ENCODE measurements around the gene LINGO1. TPM values are rescaled to one million over a fixed set of nuclear protein-coding genes. Genes with fewer than 3 reads are reported as not detected.

Gene LINGO1
- total RNA-seq, 1 donor from 2014 or later = not detected

DNA sequence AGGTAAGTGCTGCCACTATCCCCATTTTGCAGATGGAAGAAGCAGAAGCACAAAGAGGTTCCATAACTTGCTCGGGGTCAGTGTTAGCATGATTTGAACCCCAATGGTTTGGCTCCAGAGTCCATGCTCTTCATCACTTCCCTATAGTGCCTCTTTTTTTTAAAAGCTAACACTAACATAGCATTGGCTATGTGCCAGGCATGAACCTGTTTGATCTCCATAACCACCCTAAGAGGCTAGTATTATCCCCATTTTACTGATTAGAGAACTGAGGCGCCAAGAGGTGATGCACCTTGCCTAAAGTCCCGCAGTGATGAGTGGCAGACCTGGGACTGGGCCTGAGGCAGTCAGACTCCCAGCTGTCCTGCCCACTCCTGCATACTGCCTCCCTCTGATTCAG is 7.3 kb downstream of the LINGO1 start:
- intact Hi-C loops (cut with micrococcal nuclease) = no loop called here
- H3K36me3 Mint-ChIP-seq (ENCODE audit: low read depth) = no peaks in the 10 kb centered on the region
- H3K4me1 Mint-ChIP-seq (ENCODE audit: low read depth) = no peaks in the 10 kb centered on the region
- no peaks in the 10 kb centered on the region for H3K9me3 Mint-ChIP-seq
- H3K27ac Mint-ChIP-seq = no peak overlapping the region
- DNase-seq (ENCODE audit: low spot score) = no peak
- H3K4me3 Mint-ChIP-seq = no peak overlapping the region
- peaks cover 24% of the 10 kb centered on the region for H3K27me3 Mint-ChIP-seq (ENCODE audit: insufficient read depth)

DNA sequence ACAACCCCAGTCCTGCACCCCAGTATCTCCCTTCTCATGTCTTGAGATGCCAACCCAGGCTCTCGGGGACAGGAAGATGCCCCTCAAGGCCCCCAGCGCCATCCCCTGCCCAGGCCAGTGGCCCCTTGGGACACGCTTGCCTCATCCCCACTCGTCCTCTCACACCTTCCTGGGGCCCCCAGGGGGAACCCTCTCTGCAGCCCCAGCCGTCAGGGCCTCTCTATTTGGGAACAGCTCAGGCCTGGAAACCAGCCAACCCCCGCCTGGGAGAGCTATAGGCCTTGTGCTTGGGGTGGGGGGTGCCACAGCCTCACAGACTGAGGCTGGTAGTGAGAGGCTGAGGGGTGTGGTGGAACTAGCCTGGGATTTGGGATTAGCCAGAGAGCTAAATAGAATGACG is 7.8 kb downstream of the LINGO1 start:
- H3K27ac Mint-ChIP-seq = no peak overlapping the region
- intact Hi-C loops (cut with micrococcal nuclease) = no loop called here
- H3K27me3 Mint-ChIP-seq (ENCODE audit: insufficient read depth) = peaks cover 19% of the 10 kb centered on the region
- no peaks in the 10 kb centered on the region for H3K4me1 Mint-ChIP-seq (ENCODE audit: low read depth)
- H3K4me3 Mint-ChIP-seq = no peak overlapping the region
- no peaks in the 10 kb centered on the region for H3K36me3 Mint-ChIP-seq (ENCODE audit: low read depth)
- H3K9me3 Mint-ChIP-seq = no peaks in the 10 kb centered on the region
- DNase-seq (ENCODE audit: low spot score) = no peak

DNA sequence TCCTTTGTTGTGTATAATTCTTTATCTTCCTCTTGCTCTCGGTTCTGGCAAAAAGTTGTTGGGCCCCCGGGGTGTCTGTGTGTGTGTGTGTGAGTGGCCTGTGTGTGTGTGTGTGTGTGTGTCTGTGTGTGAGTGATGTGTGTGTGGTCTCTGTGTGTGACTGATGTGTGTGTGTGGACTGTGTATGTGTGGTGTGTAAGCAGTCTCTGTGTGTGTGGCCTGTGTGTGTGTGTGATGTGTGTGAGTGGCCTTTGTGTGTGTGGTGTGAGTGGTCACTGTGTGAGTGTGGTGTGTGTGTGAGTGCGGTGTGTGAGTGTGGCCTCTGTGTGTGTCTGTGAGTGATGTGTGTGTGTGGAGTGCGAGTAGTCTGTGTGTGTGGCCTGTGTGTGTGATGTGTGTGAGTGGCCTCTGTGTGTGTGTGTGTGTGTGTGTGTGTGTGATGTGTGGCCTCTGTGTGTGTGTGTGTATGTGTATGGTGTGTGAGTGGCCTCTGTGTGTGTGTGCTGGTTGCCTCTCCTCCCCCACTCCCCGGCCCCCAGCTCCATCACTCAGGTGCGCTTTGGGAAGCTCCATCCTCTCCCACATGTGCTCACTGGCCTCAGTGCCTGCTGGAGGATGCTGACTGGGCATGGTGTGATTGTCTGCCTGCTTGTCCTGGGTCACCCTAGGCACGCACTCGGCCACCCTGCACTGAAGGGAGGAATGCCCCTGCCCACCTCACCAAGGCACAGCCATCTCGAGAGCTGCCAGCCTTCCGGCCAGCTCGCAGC is 8.8 kb downstream of the LINGO1 start:
- no peak overlapping the region for H3K4me3 Mint-ChIP-seq
- no peaks in the 10 kb centered on the region for H3K4me1 Mint-ChIP-seq (ENCODE audit: low read depth)
- intact Hi-C loops (cut with micrococcal nuclease) = no loop called here
- no peaks in the 10 kb centered on the region for H3K9me3 Mint-ChIP-seq
- DNase-seq (ENCODE audit: low spot score) = no peak
- no peaks in the 10 kb centered on the region for H3K36me3 Mint-ChIP-seq (ENCODE audit: low read depth)
- peaks cover 10% of the 10 kb centered on the region for H3K27me3 Mint-ChIP-seq (ENCODE audit: insufficient read depth)
- H3K27ac Mint-ChIP-seq = no peak overlapping the region

DNA sequence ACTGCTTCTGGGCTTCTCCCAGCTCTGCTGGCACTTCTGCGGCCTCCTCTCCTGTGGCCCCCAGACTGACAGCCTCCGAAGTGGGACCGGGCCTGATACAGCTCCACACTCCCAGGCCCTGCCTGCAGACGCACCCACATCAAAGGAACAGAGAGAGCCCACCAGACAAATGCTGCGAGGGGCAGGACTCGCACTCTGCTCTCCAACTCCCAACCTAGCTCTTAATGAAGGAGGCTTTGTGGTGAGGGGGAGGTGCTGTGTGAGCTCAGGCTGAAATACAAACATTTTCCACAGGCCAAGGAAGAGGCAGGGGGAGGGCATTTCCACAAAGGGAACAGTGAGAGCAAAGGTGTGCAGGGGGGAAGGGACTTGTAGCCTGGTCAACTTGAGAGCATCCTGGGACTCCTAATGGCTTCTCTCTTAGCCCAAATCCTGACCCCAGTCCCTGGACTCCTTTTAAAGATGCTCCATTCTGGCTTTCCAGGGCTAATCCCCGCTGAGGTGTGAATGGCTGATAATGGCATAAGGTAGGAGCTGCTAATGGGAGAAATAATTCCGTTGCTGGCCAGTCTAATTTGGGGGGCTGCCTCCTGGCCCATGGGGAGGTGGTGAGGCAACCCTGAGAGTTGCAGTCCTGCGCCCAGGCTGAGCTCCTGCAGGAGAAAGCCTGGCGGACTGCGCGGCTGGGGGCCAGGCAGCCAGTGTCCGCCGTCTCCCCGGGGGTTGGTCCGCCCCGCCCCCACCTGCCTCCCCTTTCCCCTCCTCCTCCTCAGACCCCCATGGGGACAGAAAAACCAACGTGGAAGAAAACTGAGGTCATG is 9.6 kb downstream of the LINGO1 start:
- Mint-ChIP-seq H3K9me3 (no peaks in the 10 kb centered on the region), H3K27ac (no peak overlapping the region), H3K36me3 (ENCODE audit: low read depth) (no peaks in the 10 kb centered on the region), H3K27me3 (ENCODE audit: insufficient read depth) (peaks cover 3% of the 10 kb centered on the region), H3K4me1 (ENCODE audit: low read depth) (no peaks in the 10 kb centered on the region), H3K4me3 (no peak overlapping the region)
- intact Hi-C loops (cut with micrococcal nuclease) = no loop called here
- no peak for DNase-seq (ENCODE audit: low spot score)

DNA sequence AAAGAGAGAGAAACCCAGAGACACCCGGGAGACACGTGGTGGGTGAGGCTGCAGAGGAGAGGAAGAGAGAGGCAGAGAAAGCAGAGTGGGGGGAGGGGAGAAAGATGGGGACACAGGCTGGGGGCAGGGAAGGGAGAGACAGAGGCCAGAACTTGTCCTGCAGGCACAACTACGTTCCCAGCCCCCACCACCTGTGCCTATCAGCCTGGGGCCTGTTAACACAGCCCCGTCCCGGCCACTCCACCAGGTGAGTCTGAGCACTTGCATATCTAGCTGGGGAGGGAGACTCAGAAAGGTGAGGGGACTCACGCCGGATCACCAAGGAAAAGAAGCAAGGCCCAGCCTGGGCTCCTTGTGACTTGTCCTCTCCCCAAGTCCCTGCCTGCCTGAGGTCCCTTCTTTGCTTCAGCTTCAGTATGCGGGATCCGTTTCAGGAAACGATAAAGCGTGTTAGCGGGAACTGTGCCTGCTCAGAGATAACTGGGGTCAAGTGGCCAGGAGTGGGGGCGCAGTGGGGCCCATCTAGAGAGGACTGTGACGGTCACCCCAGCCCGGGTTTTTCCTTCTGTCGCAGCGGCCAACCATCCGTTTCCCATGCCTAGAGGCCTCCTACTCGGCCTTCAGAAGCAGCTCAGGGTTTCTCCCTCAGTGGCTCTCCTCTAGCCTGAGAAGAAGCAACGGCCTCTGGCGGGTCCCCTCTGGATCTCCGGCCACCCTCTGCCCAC is 10.3 kb downstream of the LINGO1 start:
- Mint-ChIP-seq H3K27ac (no peak overlapping the region), H3K27me3 (ENCODE audit: insufficient read depth) (no peaks in the 10 kb centered on the region), H3K4me3 (no peak overlapping the region), H3K9me3 (no peaks in the 10 kb centered on the region), H3K4me1 (ENCODE audit: low read depth) (no peaks in the 10 kb centered on the region), H3K36me3 (ENCODE audit: low read depth) (no peaks in the 10 kb centered on the region)
- no peak for DNase-seq (ENCODE audit: low spot score)
- intact Hi-C loops (cut with micrococcal nuclease) = no loop called here

DNA sequence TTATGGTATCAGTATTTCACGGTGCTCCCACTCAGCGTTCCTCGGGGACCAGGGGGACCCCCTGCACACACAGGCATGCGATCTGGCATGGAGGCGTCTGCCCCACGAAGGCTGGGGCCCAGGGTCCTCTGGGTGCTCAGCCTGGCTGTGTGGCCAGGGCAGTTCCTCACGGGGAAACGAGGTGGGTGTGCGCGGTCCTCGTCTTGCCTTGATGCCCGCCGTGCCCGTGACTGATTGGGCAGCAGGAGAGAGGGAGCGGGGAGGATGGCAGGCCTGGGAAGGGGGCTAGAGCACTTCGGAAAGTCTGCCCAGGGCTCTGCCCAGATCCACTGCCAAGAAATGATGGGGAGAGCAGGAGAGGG is 10.9 kb downstream of the LINGO1 start:
- intact Hi-C loops (cut with micrococcal nuclease) = no loop called here
- H3K9me3 Mint-ChIP-seq = no peaks in the 10 kb centered on the region
- H3K27me3 Mint-ChIP-seq (ENCODE audit: insufficient read depth) = no peaks in the 10 kb centered on the region
- no peak overlapping the region for H3K4me3 Mint-ChIP-seq
- no peaks in the 10 kb centered on the region for H3K4me1 Mint-ChIP-seq (ENCODE audit: low read depth)
- H3K27ac Mint-ChIP-seq = no peak overlapping the region
- H3K36me3 Mint-ChIP-seq (ENCODE audit: low read depth) = no peaks in the 10 kb centered on the region
- no peak for DNase-seq (ENCODE audit: low spot score)

DNA sequence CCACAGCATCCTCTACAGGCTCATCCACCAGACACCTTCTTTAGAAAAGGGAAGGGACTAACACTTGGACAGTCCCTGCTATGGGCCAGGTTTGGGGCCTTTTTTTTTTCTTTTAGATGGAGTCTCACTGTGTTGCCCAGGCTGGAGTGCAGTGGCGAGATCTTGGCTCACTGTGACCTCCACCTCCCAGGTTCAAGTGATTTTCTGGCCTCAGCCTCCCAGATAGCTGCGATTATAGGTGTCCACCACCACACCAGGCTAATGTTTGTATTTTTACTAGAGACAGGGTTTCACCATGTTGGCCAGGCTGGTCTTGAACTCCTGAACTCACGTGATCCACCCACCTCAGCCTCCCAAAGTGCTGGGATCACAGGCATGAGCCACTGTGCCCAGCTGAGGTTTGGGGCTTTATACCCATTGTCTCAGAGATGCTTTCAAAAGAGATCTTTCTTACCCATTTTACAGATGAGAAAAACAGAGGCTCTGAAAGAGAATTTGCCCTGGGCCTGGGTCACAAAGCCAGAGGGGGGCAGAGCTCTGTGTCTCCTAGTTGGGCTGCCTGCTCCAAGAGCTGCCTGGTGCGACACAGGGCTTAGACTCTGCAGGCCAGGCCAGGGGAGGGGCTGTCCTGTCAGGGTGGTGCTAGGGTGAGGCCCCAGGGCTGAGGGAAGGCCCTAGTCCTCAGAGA is 11.6 kb downstream of the LINGO1 start:
- DNase-seq (ENCODE audit: low spot score) = no peak
- intact Hi-C loops (cut with micrococcal nuclease) = no loop called here
- Mint-ChIP-seq H3K9me3 (no peaks in the 10 kb centered on the region), H3K27ac (no peak overlapping the region), H3K4me1 (ENCODE audit: low read depth) (no peaks in the 10 kb centered on the region), H3K27me3 (ENCODE audit: insufficient read depth) (no peaks in the 10 kb centered on the region), H3K36me3 (ENCODE audit: low read depth) (no peaks in the 10 kb centered on the region), H3K4me3 (no peak overlapping the region)

DNA sequence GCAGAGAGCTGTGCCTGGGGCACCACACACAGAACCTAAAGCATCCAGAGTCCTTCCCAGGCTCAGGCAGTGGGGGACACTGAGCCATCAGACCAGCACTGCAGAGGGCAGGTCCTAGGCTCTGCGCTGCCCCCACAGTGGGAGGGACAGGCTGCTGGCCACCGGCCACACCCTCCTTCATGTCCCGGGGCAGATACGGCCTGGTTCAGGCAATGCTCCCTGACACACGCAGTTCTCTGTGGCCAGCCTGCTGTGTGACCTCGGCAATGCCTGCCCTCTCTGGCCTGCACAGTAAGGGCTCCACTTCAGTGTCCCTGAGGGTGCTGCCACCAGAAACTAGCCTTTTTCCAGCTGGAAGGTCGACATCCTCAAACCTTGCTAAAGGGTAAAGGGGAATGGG is 12.4 kb downstream of the LINGO1 start:
- Mint-ChIP-seq H3K4me1 (ENCODE audit: low read depth) (no peaks in the 10 kb centered on the region), H3K36me3 (ENCODE audit: low read depth) (no peaks in the 10 kb centered on the region), H3K27ac (no peak overlapping the region), H3K4me3 (no peak overlapping the region), H3K27me3 (ENCODE audit: insufficient read depth) (no peaks in the 10 kb centered on the region), H3K9me3 (no peaks in the 10 kb centered on the region)
- no peak for DNase-seq (ENCODE audit: low spot score)
- intact Hi-C loops (cut with micrococcal nuclease) = no loop called here

DNA sequence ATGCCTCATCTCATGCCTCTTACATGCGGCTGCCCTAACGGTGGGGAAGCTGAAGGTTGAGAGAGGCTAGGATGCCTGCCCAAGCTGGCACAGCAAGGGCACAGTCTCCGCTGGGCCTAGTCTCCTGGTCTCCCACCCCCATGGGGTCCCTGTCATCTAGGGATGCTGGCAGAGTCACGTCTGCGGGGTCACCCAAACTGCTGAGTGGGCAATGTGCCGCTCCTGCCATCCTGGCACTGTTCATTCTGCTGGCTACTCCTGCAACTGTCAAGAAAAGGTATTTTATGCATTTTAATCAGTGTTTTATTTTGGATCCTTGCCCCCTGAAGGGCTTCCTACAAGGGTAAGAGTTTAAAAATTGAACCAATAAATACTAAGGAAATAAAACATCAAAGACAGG is 12.8 kb downstream of the LINGO1 start:
- Mint-ChIP-seq H3K27ac (no peak overlapping the region), H3K4me1 (ENCODE audit: low read depth) (no peaks in the 10 kb centered on the region), H3K4me3 (no peak overlapping the region), H3K36me3 (ENCODE audit: low read depth) (no peaks in the 10 kb centered on the region), H3K9me3 (no peaks in the 10 kb centered on the region), H3K27me3 (ENCODE audit: insufficient read depth) (no peaks in the 10 kb centered on the region)
- DNase-seq (ENCODE audit: low spot score) = no peak
- intact Hi-C loops (cut with micrococcal nuclease) = no loop called here

DNA sequence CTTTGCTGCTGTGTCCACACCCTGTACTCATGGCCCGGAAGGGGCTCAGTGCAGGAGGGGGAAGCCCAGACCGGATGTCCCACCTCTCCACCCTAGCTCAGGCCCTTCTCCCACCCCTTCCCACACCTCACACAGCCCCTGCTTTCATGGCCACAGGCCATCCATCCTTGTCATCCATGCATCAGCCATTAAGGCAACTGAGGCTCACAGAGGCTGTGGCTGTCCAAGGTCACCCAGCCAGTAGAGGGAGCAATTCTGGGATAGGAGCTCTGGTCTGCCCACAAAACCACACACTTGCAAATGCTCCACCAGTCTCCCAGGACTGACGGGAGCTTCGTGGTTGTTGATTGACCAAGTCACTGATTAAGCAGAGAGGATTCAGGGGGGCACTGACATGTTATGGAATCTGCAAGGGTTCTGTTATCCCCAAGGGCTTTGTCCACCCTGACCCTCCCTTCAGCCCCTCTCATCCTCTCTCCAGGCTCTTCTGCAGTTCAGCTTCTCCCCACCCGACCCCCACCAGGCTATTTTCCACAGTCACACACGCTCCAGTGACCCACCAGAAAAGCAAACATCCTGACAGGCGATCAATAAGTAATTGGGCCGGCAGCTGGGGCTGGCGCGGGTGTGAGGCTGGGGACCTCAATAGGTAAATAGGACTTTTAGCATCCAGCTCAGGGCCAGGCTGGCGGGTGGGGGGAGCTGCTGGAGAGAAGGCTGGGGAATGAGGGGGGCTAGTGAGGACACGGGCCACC is 15.1 kb downstream of the LINGO1 start:
- intact Hi-C loops (cut with micrococcal nuclease) = no loop called here
- no peak overlapping the region for H3K4me3 Mint-ChIP-seq
- H3K9me3 Mint-ChIP-seq = no peaks in the 10 kb centered on the region
- H3K27ac Mint-ChIP-seq = no peak overlapping the region
- no peaks in the 10 kb centered on the region for H3K36me3 Mint-ChIP-seq (ENCODE audit: low read depth)
- no peaks in the 10 kb centered on the region for H3K4me1 Mint-ChIP-seq (ENCODE audit: low read depth)
- no peaks in the 10 kb centered on the region for H3K27me3 Mint-ChIP-seq (ENCODE audit: insufficient read depth)
- DNase-seq (ENCODE audit: low spot score) = no peak

DNA sequence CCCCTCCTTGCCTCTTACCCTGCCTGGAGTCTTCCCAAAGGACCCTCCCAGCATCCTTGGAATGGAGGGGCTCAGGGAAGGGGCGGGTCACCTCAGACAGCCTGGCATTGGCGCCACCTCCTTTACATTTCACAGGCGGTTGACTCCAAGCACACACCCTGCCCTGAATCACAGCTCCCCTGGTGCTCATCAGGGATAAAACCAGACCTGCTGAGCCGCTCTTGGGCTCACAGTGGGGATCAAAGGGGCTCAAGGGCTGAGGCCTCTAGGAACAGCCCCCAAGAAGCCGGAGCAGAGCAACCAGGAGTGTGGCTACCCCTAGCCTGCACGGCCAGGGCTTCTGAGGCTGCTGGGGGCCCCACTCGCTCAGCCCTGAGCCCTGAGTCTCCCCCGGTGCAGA is 16.6 kb downstream of the LINGO1 start:
- Mint-ChIP-seq H3K4me1 (ENCODE audit: low read depth) (no peaks in the 10 kb centered on the region), H3K9me3 (no peaks in the 10 kb centered on the region), H3K4me3 (no peak overlapping the region)

DNA sequence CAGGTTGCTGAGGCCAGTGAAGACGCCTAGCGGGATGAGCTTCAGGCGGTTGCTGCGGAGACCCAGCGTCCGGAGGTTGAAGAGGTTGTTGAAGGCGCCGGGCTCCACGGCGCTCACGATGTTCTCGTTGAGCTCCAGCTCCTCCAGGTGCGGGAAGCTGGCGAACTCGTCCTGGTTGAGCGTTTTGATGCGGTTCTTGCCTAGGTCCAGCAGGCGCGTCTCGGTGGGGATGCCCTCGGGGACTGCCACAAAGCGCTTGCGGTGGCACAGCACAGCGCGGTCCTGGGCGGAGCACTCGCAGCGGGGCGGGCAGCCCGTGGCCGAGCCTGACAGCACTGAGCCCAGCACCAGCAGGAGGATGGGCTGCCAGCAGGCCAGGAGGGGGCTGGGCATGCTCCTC is 17.2 kb downstream of the LINGO1 start:
- no peak overlapping the region for H3K27ac Mint-ChIP-seq
- H3K27me3 Mint-ChIP-seq (ENCODE audit: insufficient read depth) = no peaks in the 10 kb centered on the region
- intact Hi-C loops (cut with micrococcal nuclease) = no loop called here
- H3K9me3 Mint-ChIP-seq = no peaks in the 10 kb centered on the region
- H3K4me1 Mint-ChIP-seq (ENCODE audit: low read depth) = no peaks in the 10 kb centered on the region
- DNase-seq (ENCODE audit: low spot score) = no peak
- no peaks in the 10 kb centered on the region for H3K36me3 Mint-ChIP-seq (ENCODE audit: low read depth)
- H3K4me3 Mint-ChIP-seq = no peak overlapping the region

More for the DNA sequence above, 16.6 kb downstream of the LINGO1 start:
- no peak for DNase-seq (ENCODE audit: low spot score)
- no peaks in the 10 kb centered on the region for H3K36me3 Mint-ChIP-seq (ENCODE audit: low read depth)
- intact Hi-C loops (cut with micrococcal nuclease) = no loop called here
- H3K27ac Mint-ChIP-seq = no peak overlapping the region
- H3K27me3 Mint-ChIP-seq (ENCODE audit: insufficient read depth) = no peaks in the 10 kb centered on the region

Measured in activated T-helper 1 cell treated with anti-CD3 and anti-CD28 coated beads, Interleukin-12 subunit alpha, Interleukin-12 subunit beta, Interleukin-2, Interleukin-4 antibody, amounts not matched to agents 30 ng/mL and 10 ng/mL and 1 ng/mL, durations not matched to agents 14 hours and 24 hours and 36 hours (primary cell).